Posterior cingulate gyrus (tissue), 11 donors: ENCODE measurements around the gene CAMTA1.

ENCODE experiments used
- DNase-seq, 10 donors: peaks; one replicate each; pipeline versions ENCODE4 v3.0.0 to v3.0.0-alpha.2; 2020 to 2021; ENCODE audit warnings: mixed read lengths in 3 of 10
- intact Hi-C: fragments of 100-400 bp; cut with DNase I; formaldehyde crosslinking; loops from one replicate; pipeline ENCODE4 v1.15.1; 2023

The CAMTA1 gene

DNA sequence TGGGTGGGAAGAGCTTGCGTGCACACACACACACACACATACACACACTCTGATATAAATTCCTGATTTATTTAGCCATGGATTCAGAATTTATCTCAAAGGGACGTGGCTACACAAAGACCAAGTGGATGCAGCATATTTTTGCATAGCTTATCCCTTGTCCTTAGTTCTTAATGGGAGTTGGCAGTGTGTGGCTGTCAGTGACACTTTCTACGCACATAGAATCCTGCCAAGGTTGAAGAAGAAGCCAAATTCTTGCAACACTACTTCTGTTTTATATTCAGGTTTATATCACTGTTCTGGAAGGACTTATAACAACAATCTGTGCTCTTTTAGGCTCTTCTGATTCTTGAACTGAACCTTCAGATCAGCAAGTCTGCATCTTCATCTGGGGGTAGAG lies 292.7 kb downstream of the CAMTA1 start:
- intact Hi-C loops = loop anchor here (10.0 kb wide), 2 partner anchors 353 to 567 kb away; no protein-coding TSS in a partner anchor
- DNase-seq = no peak

- intact Hi-C loops = loop anchor here (10.0 kb wide), 2 partner anchors 355 to 565 kb away; no protein-coding TSS in a partner anchor
- peak in 1 of 10 donors; percentile 11 for DNase-seq
Observed at GRCh38 chr1:7079637-7080036, 294.4 kb downstream of the CAMTA1 start.

DNA sequence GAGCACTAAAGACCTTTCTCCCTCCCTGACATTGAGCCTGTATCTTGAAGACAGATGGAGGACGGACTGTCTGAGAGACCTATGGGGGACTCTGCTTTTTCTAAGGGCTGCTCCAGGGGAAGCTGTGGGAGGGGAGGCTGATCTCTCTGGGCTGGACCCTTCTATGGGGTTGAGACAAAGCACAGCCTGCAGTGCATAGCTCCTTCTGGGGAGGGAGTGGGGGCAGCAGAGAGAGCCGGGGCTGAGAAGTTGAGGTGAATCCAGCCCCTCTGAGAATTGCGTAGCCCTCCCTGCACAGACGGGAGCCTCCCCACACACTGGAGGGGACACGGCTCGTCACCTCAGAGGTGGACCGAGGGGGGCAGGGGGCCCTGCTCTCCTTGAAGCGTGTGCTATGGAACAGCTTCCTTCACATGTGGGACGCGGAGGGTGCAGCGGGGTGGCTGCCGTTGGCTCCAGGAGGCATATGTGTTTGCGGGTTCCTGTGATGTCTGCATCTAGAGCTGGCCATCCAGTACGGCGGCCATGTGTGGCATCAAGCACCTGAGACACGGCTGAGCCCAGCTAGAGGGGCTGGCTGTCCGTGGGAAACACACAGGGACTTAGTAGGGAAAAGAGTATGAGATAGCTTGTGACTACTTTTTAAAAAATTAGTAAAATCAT lies 299.1 kb downstream of the CAMTA1 start:
- intact Hi-C loops = no loop called here
- DNase-seq = peak in 2 of 10 donors; percentile 31 to 50

DNA sequence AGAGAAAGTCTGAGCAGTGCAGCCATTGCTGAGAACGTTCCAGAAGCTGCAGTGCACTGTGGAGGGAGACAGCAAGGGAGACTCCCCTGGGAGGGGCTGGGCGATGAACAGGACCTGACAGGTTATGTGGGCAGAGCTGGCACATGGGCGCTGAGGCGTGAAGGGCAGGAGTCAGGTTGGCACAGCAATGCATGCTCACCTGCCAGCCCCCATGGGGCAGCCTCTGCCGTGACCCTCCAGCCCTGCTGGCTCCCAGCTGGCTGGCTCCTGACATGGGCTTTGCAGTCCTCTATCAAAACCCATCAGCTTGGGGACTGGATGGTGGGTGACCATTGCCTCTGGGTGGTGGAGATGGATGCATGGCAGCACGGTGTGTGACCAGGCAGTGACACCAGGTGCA lies 300.3 kb downstream of the CAMTA1 start:
- intact Hi-C loops = no loop called here
- DNase-seq = peak in 2 of 10 donors; percentile 57 to 65

DNA sequence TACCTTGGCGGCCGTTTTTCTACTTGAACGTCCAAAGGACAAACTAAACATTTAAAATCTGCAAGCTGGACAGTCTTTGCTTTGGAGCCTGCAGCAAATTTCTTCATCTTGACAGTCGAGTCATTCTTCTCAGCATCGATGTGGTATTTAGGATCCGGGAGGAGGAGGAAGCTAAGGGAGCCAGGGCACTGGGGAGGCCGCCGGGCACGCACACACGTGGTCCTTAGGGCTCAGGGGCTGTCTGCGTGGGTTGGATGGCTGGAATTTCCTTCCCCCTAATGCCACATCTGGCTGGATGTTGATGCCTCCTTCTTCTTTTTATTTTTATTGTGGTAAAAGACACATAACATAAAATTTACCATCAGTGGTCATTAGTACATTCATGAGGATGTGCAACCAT lies 300.9 kb downstream of the CAMTA1 start:
- intact Hi-C loops = no loop called here
- DNase-seq = peak in 1 of 10 donors; percentile 22

GRCh38 chr1:7087888-7088287 lies 302.6 kb downstream of the CAMTA1 start:
- intact Hi-C loops = no loop called here
- DNase-seq = peak in 1 of 10 donors; percentile 50

DNA sequence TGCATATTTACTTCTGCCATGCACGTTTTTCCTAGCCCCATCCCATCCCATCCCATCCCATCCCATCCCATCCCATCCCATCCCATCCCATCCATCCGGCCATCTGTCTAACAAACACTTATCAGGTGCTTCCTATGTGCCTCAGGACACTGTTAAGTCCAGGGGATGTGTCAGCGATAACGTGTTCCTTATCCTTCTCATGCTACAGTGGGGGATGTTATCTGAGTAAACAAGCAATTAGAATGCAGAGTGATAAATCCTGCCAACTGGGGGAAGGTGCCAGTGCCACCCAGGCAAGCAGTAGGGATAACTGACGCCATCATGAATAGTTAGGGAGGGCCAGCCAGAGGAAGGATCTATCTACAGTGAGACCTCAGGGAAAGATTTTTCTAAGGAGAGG lies 304.2 kb downstream of the CAMTA1 start:
- intact Hi-C loops = no loop called here
- peak in 1 of 10 donors; percentile 30 for DNase-seq

DNA sequence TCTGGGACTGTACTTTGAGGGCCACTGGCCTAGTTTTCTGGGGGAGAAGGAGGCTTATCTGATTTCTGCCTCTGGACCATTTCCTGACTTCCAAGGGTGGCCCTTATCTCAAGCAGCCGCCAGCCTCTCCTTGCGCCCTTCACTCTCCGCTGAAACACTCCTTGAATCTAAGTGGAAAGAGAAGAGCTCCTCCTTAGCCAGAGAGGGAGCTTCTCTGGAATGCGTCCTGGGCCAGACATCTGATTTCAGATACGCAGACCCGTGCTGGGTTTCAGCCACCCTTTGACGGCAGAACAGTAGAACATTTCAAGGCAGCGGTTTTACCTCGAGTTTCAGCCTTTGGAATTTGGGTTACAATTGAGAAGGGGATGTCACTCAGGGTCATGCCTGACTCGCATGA lies 308.0 kb downstream of the CAMTA1 start:
- intact Hi-C loops = no loop called here
- DNase-seq = no peak

DNA sequence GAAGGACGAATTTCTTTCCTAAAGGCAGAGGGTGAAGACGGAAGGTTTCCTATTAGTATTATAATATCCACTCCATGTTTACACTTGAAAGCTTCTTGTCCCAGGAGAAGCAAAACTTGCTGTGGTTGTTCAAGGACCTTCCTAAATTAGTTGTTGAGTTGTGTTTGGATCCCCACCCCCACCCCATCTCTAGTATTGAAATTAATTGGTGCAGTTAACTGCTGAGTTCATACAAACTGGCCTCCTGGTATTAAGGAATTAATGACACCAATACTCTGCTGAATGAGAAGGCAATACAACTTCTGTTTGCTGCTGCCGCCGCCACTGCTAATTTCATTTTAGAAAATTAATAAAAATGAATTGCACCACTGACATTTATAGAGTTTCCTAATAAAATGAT lies 308.8 kb downstream of the CAMTA1 start:
- intact Hi-C loops = no loop called here
- no peak for DNase-seq

DNA sequence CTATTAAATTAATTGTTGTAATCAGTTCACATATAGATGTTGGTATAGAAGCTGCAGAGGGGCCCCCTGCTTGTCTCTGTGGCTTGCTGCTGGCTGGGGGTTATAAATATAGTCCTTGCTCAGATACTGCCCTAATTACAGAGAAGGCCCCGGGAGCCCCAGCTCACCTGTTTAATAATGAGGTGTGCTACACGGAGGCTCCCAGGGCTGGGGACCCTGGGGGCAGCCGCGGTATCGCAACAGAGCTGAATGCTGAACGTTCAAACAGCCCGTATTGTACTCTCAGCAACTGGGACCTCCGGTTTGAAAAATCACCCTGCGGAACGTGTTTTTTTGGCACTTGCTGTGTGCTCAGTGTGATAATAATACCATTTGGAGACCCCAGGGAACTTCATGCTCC lies 309.3 kb downstream of the CAMTA1 start:
- DNase-seq = no peak

GRCh38 chr1:7095343-7095964 lies 310.2 kb downstream of the CAMTA1 start:
- intact Hi-C loops = no loop called here
- DNase-seq = no peak

More for the DNA sequence above, 309.3 kb downstream of the CAMTA1 start:
- intact Hi-C loops = no loop called here

- no peak for DNase-seq
Observed at GRCh38 chr1:7097938-7098592, 312.8 kb downstream of the CAMTA1 start.

DNA sequence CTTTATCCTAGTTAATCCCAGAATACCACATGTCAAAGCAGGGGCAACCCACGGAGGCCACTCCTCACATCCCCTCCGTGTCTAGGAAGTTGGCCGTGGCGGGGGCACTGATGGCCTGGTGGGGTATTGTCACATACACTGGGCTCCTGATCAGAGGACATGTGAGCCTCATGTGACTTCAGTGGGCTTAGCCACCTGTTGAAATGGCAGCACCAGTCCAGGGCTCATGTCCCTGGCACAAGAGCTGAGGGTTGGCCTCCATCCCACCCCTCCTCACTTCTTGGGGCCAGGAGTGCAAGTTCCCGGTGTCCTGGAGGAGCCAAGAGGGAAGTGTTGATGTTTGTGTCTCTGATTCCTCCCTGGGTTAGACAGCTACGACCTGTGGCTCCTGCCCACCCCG lies 313.4 kb downstream of the CAMTA1 start:
- no peak for DNase-seq
- intact Hi-C loops = no loop called here

More at GRCh38 chr1:7097938-7098592, 312.8 kb downstream of the CAMTA1 start:
- intact Hi-C loops = no loop called here

GRCh38 chr1:7100479-7100878 lies 315.2 kb downstream of the CAMTA1 start:
- intact Hi-C loops = no loop called here
- no peak for DNase-seq

DNA sequence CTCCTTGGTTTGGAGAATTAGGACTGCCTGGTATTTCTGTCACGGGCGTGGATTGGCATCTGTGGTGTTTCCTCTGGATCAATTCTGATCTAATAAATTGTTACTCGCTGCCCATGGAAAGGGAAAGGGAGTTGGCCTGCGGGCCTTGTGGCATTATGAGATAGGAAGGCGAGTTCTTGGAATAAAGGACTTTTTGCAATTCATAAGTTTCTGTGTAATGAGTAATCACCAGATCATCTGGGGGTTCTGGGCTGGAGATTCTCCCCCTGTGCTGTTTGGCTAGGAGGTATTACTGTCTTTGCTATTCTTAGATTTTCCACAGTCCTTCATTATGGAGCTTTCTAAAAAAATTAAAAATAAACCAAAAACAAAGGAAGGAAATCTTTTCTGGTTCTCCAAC lies 315.9 kb downstream of the CAMTA1 start:
- no peak for DNase-seq
- intact Hi-C loops = no loop called here

DNA sequence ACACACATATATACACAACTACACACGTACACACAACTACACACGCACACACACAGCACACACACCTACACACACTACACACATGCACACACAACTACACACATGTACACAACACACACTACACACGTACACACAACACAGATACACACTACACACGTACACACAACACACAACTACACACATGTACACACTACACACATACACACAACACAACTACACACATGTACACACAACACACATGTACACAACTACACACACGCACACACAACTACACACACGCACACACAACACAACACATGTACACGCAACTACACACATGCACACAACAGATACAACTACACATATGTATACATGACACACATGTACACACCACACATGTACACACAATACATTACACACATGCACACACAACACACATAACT lies 318.1 kb downstream of the CAMTA1 start:
- no peak for DNase-seq
- intact Hi-C loops = no loop called here

DNA sequence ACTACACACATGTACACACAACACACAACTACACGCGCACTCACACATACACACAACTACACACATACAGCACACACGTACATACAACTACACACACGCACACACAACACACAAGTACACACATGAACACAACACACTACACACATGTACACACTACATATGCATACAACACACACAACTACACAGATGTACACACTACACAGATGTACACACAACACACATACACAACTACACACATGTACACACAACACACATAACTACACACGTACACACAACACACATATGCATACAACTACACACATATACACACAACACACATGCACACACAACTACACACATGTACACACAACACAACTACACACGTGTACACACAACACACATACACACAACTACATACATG lies 318.6 kb downstream of the CAMTA1 start:
- intact Hi-C loops = no loop called here
- DNase-seq = no peak

DNA sequence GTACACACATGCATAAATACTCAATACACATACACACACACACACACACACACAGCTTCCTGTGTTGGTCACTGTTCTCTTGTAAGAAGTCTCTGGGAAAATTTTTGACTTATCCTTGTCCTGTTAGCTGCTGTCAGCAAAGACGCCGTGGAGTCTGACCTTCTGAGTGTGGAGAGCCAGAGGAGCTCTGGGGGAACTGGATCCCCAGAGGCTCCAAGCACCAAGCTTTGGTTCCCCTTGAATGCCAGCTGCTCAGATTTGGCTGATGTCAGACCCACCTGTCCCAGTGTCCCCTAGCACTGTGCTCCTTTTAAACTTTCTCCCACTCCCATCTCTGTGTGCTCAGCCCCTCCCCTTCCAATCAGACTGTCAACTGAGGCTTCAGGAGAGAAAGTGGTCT lies 319.1 kb downstream of the CAMTA1 start:
- peak in 1 of 10 donors; percentile 25 for DNase-seq
- intact Hi-C loops = no loop called here

DNA sequence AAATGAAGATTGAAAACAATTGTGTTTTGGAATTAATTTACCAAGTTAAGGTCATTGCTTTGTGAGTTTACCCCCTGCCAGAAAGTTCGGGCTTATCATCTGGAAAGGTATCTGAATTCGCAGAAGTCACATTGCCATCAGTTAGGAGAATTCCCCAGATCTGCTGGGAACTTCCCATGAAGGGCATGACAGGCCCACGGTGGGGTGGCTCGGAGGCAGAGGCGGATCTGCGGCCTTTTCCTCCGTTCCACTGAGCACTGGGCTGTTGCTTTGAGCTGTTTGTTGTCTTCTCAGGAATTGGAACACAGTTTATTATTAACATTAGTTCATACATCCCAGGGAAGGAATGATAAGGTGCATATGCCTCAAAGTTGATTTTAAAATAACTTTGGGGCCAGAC lies 320.0 kb downstream of the CAMTA1 start:
- intact Hi-C loops = no loop called here
- DNase-seq = no peak

GRCh38 chr1:7106442-7107108 lies 321.3 kb downstream of the CAMTA1 start:
- intact Hi-C loops = no loop called here
- peak in 2 of 10 donors; percentile 43 to 51 for DNase-seq
